ENCODE data around the gene KY.

KY gene

DNA sequence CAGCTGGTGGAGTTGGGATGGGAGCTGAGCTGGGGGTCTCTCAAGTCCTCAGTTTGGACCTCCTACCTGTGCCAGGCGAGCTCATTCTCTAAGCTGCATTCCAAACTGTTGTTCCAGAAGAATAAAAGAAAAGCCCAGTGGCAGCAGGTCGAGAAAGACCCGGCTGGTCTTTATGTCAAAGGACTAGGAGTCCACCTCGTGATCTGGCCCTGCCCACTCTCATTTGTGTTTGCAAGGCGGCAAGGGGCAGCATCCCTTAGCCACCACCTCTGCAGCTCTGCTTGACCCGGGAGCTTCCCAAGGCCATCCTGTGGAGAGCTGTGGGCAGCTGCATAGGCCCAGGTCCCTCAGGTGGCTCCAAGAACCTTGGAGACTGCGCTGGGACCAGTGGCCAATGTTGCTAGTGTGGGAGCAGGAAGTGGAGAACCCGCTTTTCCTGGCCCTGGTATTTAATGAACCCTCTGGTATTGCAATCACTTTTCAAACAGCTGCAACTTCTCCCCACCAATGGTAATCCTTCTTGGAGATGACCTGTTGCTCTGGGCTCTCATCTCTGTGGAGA is 30.9 kb downstream of the KY start:
- no peak for DNase-seq (ENCODE audit: low read depth in 2 of 2)

DNA sequence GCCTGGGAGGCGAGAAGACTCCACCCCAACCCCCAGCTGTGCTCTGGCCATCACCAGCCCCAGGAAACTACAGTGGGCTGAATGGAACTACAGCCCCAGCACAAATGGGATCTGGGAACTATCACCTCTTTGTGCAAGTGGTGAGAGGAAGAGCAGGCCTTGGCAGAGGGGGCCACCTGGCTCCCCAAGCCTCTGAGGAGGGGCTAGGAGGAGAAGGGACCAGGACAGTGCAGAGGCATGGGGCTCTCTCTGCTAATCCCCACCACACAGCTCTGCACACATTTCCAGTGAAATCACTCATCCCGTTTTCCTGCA is 31.6 kb downstream of the KY start:
- DNase-seq (ENCODE audit: low read depth in 2 of 2), result no peak

DNA sequence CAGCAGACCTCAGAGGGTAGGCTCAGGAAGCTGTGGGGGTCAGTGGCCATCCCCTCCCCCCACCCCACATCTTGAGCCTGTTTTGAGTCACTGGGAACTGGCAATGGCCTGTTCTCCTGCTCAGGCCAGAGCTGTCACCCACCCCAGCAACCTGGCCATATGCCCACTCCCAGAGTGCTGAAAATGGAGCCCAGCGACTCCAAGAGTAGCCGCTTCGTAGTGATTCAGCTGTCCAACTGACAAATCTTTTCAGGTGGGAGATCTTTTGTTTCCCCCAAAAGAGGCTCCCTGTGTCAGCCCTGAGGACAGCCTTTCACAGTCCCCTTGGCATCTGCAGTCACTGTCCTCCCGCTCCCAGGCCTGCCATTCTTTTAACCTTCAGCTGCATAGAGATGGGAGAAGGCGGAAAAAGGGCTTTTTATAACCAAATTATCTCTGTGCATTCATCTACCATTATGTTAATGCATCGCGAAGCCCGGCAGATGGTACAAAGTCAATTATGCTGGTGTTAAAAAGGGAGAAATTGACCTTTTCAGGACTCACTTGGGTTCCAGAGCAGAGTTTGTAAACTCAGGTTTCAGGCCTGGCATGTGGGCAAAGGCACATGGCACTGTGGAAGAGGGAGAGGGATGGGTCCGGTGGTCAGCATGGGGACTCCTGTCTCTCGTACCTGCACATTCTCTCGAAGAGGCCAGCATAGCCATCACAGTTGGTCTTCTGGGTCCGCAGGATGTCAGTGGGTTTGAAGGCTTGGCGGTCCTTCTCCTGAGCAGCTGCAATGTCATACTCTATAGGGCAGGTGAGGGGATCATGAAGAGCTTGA is 32.1 kb downstream of the KY start:
- no peak for DNase-seq (ENCODE audit: low read depth in 2 of 2)

DNA sequence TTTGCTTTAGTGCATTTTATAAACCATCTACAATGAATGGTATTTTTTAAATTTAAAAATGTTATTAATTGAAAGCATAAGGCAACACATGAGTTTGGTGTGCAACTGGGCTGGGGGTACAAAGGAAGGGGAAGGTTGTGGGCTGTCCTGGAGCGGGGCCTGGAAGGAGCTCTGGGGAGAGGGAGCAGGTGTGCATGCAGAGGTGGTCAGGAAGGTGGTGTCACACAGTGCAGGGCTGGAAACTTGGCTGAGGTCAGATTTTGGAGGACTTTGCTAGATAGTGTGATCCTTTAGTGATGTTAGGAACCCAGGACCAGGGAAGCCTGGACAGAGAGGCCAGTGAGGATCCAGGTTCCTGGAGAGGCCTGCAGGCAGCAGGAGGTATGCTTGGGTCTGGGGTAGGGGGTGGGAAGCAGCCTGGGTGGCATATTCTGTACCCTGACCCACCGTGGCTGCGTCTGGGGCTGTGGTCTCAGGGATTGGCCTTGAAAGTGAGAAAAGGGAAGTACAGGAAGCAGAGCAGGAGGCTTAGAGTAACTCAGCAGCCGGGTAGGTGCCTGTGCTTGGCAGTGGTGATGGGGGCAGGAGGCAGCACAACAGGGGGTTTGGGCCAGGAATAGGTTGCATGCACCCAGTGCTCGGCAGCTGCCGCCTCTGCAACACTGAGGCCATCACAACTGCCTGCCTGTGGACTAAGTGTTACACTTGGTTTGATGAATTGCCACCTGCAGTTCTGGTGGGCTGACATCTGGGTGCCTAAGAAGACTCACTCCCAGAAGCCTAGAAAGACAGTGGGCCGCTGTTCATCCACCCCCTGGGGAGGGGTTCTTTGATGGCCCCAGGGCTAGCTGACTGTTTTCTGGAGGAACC is 33.0 kb downstream of the KY start:
- no peak for DNase-seq (ENCODE audit: low read depth in 2 of 2)

DNA sequence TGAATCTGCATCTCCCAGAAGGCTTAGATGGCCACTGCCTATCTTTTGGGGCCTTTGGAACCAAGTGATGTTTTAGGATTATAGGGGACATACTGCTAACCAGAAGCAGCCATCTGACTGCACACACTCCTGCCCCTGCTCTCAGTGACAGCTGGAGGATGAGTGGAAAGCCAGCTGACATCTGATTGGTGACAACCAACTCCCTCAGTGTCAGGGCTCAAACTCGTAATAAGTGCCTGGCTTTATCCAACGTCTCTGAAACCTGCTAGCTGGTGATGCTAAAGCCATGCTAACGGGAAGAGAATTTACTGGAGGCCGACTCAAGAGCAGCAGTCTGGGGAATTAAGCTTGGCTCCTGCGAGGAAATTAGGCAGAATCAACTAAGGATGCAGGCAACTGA is 35.1 kb downstream of the KY start:
- DNase-seq (ENCODE audit: low read depth in 2 of 2), result no peak

DNA sequence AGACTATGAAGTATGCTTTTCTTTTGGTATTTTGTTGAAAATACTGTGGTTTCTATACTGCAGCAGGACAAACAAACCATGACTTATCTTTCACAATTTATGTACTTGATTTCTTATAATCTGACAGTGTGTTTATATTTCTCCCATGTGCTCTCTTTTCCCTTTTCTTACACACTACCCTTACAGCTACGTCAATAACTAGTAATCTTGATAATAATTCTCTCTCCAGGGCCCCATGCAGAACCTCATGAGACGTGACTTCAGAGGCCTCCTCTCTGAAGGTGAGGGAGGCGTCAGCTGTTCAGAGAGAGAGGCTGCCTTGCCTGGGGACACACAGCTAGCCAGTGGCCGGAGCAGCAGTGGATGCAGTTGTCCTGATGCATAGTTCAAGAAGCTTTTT is 35.9 kb downstream of the KY start:
- no peak for DNase-seq (ENCODE audit: low read depth in 2 of 2)

DNA sequence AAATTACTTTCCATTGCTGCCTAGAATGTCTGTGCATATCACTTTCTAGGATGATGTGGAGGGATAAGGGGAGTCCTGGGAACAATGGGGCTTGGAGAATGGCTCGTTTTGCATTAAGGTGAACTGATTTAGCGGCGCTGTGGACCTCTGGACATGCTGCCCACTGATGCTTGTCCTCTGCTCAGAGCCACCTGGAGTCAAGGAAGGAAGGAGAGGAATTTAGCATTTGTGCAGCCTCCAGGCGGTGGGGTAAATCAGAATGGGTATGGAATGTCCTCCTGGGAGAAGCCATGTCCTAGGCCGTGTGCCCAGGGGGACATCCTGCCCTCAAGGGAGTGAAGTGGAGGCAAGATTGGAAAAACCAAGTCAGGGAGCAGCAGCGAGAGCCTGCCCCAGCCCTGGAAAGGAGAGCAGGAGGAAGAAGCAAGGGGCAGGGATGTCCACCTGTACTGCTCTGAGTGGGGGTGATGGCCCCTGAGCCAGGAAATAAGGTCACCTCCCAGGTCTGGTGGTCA is 37.8 kb downstream of the KY start:
- DNase-seq (ENCODE audit: low read depth in 2 of 2), result no peak

DNA sequence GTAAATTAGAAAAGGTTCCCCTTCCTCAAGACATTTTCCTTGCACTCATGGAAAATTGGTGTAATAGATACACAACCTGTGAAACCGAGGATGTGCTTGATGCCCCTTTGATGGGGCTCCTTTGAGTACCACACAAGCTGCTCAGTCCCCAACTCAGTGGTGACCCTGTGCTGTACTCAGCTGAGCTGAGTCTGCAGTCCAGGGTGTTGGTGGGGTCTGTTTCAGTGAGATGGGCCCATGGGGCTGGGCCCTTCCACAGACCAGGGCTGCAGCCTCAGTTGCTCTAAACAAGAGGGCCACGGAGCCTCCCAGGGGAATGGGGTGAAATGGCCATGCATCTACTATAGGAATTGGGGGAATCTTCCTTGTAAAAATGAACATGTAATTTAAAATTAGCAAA is 39.3 kb downstream of the KY start:
- DNase-seq (ENCODE audit: low read depth in 2 of 2), result no peak

DNA sequence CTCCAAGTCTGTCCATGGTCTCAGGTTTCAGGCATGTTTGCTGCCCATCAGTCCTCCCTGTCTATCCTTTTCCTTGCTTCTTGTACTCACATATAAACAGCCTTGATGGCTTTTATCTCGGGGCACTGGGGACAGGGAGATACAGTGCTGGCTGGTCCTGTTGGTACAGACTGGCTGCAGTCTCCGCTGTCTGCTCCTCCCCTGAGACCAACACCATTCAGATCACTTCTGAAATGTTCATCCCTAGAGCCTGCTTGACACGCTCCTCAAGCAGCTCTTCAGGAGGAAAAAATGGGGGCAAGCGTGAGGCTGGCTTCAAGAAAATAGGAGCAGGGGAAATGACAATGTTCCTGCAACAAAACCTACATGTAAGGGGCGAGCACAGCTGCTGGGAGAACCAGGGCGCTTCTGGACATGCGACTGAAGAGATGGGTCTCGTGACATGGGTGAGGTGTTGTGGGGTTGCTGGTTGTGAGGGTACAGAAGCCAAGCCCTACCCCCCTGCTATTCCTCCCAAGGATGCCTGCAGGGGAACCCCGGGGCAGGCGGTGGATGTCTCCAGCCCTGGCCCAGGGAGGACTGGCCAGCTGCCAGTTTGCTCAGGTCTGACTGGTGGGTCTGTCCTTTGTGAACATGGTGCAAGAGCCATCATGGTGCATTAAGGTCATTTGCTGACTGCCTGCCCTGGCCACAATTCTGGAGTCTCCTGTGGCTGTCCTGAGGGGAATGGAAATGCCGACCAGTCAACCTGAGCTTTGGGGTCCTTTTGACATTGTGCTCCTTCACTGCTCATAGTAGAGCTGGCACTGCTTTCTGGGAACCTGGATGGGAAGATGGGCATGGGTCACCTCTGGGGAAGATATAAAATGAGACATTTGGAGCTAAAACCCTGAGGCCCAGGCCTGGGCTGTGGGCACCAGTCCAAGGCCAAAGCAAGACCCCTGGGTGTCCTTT is 40.1 kb downstream of the KY start:
- no peak for DNase-seq (ENCODE audit: low read depth in 2 of 2)

DNA sequence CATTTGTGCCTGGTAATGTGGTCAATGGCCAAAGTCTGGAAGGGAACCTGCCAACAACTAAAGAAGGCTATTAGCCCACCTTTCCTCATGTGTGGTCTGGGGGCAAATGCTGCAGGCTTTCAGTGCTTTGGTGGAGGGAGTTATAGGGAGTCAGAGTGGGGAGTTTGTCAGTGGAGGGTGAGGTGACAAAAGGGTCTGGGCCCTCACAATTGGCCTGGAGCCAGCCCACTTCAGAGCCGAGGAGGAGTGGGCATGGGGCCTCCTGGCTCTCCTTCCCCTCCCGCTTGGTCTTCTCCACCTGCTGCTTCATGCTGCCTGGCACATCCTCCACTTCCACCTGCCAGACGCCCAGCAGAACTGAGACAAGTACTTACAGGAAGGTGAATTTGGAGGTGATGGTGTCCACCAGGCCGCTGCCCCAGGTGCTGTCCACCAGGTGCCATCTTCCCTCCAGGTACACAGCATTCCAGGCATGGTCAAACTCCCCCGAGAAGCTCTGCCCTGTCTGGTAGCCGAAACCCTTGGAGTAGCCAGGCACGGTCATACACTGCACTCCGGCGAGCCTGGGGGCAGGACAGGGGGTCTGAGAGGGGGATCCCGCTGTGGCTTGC is 40.9 kb downstream of the KY start:
- DNase-seq (ENCODE audit: low read depth in 2 of 2), result no peak

DNA sequence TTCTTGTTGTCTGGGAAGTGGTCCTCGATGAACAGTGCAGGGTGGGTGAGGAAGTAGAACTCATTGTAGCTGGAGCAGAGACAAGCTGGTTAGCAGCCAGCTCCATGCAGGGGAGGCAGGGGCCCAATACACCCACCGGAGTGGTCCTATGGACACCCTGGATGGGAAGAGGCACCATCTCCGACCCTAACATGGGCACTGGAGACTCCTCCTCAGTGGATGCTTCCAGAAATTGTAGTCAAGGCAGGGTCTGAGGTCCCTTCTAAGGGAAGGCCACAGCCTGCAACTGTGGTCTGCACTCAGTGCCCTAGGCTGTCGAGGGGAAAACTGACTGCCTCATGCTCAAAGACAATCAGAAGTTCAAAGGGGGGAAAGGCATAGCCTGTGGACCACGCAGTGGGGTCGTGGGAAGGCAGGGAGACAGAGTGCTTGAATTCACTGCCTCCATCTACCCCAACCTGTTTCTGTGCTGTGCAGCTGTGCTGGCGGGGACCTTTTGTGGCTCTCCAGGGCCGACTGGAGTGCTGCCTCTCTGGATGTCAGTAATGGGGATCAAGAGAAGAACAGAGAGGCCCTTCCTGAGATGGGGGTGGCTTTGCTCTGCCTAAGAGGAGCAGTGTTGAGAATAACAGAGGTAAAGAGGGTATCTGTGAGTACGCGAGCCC is 41.9 kb downstream of the KY start:
- no peak for DNase-seq (ENCODE audit: low read depth in 2 of 2)

DNA sequence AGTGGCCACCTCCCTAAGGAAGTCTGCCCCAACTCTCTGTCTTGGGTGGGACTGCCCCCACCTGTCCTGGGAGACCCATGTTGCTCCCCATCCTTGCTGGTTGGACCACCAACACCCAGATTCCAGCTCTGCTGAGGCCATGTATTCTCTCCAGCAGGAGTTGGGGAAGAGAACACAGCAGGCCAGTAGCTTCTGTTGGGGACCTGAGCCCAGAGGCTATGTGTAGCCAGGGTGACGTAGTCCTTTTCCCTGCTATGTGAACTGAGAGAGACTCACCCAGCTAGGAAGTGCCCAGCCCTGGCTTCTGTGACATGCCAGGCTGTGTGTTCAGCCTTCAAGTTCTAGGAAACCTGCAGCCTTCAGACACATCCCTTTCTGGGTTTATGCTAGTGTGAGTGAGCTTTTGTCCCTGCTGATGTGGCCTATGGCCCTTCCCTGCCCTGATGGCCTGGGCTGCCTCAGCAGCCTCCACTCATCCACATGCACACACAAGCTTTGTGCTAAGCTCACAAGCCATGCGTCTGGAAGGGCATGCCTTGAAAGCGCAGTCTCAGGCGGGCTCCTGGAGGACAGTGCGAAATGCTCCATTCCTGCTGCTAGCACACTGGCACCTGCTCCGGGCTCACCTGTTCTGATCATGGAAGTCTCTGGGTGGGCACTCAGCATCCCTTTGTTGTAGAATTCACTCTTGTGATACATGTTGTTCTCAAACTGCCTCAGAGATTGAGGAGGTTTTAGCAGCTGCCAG is 42.6 kb downstream of the KY start:
- DNase-seq (ENCODE audit: low read depth in 2 of 2), result no peak

DNA sequence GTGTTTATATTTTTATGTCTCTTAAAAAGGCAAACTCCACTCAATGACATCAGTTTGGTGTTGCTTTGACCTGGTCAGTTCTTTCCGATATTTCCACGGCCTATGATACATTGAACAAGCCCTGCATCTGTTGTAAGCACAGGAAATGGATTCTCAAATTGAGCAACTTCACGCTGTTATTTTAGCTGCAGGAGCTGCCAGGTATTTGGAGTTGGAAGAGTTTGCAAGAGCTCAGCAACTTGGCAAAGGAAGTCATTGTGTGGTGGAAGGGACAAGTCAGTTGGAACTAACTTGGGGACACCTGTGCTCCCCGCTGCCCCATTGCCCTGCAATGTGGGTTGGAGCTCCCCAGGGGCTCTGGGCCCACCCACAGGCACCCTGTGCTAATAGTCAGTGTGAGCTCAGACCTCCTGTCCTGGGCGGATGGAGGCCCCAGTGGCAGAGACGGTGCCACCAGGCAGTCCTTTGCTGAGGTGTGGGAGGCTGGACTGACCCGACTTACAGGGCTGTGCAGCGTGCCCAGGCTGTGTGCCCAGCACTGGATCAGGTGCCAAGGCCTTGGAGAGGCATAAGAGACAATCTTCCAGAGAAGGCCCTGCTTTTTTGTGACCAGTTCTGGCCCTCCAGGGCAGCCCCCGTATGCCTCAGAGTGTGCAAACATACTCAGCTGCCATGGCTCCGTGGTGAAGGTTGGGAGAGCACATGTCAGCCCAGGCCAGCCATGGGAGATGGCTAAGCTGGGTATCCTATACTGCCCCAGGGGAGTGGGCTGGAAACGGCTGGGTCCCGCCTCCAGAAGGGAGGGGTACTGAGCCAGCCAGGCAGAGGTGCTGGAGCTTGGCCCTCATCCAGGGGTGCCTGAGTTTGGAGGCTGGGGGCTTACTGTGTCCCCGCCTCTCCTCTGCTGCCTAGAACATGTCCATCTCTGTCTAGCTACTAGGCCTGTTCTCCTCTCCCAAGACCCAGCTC is 43.5 kb downstream of the KY start:
- DNase-seq (ENCODE audit: low read depth in 2 of 2), result no peak

DNA sequence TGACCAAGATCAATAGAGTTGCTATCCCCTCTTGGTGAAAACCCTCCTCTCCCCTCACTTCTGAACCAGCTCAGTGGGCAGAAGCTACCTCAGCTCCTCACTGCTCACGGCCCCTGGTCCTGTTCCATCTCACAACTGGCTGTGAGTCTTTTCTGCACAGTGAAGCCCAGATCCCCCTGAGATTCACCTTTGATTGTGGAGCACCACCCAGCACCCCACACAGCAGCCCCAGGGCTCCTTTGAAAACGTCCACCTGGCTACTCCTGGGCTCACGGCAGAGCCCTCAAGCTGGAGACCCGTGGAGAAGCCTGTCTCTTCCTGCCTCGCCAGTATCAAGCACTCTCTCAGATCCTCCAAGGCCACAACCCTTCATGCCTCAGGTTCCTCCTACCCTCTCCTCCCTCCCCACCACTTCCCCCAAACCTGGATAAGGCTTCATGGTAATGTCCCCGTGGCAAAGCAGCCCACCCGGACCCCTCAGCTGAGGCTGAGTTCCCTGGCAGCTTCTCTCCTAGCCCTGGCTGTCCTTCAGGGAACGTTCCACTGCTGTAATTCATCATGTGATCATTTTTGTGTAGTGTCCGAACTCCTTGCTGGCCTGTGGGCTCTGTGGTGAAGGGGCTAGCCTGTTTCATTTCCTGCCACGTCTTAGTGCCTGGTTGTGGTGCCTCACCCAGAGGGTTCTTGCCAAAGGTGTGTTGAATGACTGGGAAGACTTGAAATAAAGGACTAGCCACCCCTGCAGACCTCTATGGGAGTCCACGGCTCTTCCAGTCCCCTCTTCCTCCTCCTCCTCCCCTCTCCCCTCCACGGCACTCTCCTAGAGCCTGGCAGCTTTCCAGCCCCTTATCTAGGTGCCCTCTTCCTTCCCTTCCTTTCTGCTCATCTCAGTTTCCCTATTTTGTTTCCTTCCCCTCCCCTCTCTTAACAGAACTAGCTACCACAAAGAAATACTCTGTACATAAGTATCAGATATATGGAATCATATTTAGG is 44.5 kb downstream of the KY start:
- DNase-seq (ENCODE audit: low read depth in 2 of 2), result no peak

DNA sequence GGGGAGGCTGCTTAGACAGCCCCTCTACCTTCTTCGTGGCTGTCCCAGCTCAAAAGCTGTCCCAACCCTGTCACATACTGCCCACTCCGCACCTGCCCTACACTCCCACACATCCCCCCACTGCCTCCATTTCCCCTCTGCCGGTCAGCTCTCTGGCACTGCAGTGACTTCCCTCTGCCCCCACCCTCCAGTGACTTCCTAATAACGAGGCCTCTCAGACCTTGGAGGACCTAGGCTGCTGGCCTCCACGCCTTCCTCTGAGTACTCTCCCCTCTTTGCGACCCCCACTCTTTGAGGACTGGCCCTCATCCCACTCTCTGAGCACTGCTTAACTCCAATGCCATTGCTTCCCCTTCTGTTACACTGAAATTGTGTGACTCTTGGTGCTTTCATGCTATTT is 45.3 kb downstream of the KY start:
- DNase-seq (ENCODE audit: low read depth in 2 of 2), result no peak

DNA sequence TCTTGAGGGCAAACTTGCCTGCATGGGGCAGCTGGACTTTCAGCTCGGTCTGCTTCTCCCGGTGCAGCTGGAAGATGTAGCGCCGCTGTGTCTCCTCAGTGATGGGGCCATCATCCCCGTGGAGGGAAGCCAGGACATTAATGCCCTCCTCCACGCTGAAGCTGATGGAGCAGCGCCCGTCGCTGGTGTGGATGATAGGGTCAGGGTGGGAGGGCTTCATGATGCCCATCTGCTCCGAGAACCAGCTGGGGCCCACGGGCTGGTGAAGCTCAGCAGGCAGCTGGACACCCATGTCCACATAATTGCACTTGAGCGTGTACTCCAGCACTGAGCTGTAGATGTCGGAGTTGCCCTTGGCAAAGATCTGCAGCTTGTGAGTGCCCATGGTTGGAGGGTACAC is 46.9 kb downstream of the KY start:
- DNase-seq (ENCODE audit: low read depth in 2 of 2), result no peak

DNA sequence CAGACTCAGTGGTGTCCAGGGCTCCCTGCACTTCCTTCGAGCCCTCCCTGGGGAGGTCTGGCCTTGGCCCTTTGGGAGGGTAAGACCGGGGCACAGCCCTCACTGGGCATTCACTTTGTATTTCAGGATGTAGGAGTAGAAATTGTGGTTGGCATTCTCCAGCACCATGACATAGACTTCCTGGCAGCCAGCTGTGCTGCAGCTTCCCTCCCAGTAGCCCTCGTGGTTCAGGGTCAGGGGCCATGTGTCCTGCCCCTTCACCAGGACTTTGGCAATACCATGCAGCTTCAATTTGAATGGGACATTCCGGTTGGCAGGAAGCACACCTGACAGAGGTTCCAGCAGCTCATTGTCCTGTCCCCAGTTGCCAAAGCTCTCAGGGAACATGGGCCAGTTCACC is 47.3 kb downstream of the KY start:
- DNase-seq (ENCODE audit: low read depth in 2 of 2), result no peak

DNA sequence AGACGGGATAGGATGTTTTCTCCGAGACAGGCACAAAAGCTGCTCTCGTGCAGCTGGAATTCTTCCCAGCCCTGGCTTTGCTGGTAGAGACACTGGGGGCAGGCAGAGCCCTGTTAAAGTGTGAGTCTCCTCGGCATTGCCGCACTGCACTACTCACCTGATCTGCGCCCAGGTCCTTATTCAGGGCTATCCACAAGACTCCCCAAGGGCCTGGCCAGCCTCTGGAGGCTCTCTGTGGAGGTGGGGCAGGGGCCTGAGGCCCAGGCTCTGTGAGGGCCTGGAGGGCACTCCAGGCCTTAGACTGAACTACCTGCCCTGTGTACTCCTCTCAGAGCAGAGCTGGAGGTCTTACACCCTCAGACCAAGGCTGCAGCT is 48.4 kb downstream of the KY start:
- DNase-seq (ENCODE audit: low read depth in 2 of 2), result no peak

Data from fibroblast of skin of left biceps (primary cell).